NCI-H345 treated with DMSO at 0.1 percent for 48 hours (cell line): Measurements from ENCODE around the gene ELMO2.

Experiments used
- DNase-seq: peaks from one replicate; lab custom pipeline; 2025; ENCODE audit not compliant: unreplicated experiment; lab: John Stamatoyannopoulos, UW

ELMO2 gene

DNA sequence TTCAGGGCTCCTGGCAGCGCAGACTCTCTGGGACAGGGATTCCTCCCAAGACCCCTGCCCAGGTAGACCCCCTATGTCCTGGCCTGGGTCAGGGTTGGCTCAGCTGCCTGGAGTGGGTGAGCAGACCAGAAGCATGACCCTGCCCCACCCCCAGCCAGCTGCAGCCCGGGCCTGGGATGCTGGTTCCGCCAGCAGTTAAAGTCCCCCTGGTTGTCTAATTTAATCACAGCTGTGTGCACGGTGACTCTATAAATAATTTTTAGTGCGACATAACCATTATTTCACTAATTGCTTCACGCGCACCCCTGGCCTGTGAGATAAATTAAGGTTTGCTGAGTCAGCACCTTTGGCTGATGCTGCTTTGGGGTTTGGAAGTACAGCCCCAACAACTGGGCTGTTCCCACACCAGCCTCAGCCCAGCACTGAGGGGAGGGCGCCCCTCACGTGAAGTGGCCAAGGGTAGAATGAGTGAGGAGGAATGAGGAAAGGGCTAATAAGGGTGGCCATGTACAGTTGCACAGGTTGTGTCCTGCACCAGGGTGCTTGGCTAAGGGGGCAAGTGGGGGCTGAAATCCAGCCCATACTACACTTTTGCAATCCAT is 72.0 kb downstream of the ELMO2 start:
- DNase-seq, result no peak

DNA sequence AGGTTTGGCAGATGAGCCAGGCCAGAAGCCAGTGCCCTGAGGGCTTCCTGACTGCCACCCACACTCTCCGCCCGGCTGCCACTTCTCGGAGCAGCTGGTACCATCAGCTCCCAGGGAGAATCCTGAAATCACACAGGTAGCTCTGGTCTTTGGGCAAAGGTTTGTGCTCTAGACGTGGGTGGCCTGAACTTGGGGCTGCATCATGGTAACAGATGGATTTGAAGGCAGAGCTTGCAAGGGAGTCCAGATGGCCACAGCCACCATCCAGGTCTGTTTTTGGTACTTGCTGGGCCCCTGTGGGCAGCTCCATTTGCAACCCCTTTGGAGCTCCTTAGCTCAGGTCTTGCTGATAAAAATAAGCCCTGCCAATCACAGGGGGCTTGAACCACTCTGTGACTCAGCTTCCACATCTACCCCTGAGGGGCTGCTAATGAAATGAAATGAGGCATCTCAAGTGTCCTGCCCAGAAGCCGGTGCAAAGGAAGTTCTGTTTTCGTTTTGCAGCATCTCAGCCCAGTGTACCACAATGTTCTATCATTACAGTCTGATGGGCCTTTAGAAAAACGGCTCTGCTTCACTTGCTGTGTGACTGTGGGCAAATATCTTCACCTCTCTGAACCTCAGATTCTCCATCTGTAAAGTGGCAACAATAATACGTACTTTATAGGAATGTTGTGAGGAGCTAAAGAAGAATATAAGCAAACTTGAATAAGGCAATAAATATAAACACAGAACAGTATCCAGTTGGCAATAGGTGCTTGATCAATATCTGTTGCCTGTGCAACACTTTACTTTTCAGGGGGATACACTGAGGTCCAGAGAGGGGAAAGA is 73.0 kb downstream of the ELMO2 start:
- DNase-seq, result no peak

DNA sequence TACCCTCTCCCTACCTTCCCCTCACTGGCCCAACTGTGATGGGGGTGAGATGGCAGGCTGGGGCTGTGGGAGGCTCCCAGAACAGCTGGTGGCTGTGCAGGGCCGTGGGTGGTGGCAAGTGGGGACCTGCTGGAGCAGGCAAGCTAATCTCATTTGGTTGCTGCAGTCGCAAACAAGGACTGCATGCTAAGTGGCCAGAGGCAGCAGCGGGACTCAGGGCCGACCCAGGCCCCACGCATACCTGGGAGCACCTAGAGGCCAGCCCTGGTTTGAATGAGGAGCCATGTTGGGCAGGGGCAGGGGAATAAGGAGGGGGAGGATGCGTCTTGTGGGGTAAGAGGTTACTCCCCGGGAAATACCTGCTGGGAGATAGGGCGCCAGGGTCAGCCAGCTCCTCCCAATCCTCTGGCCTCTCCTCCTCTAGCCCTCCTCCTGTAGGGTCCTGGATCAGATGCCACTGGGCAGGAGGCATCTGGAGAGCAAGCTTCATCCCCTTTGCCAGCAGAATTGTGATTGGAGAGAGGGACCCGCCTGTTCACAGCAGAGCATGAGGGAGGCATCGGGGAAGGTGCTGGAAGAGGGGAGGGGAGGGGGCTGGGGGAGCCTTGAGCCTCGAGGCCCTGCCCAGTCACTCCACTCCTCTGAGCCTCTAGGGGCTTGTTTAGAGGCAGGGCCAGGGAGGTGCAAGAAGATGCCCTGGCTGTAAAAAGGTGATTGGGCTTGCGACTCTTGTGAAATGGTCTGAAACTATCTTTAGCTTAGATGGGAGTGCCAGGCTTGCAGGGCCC is 73.8 kb downstream of the ELMO2 start:
- DNase-seq, result no peak

DNA sequence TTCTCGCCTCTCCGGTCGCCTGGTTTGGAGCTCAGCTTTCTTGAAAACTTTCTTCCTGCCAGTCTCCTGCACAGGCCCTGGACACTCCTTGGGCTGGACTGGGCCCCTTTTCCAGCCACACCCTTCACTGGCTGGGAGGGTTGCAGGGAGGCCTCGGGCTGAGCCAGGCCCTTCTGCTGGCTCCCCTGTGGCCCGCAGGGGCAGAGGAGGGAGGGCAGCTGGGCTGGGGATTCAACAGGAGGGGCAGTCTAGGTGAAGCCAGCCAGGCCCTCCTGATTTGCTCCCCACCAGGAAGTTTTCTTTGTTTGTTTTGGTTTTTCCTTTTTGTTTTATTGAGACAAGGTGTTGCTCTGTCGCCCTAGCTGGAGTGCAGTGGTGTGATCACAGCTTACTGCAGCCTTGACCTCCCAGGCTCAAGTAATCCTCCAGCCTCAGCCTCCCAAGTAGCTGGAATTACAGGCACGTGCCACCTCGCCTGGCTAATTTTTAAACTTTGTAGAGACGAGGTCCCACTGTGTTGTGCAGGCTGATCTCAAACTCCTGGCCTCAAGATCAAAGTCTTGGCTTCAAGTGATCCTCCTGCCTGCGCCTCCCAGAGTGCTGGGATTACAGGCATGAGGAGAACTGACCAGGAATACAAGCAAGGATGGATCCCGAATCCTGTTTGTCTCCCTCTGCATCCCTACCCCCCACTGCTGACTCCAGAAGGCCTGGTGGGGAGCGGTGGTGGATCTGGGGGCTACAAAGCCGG is 74.6 kb downstream of the ELMO2 start:
- no peak for DNase-seq

DNA sequence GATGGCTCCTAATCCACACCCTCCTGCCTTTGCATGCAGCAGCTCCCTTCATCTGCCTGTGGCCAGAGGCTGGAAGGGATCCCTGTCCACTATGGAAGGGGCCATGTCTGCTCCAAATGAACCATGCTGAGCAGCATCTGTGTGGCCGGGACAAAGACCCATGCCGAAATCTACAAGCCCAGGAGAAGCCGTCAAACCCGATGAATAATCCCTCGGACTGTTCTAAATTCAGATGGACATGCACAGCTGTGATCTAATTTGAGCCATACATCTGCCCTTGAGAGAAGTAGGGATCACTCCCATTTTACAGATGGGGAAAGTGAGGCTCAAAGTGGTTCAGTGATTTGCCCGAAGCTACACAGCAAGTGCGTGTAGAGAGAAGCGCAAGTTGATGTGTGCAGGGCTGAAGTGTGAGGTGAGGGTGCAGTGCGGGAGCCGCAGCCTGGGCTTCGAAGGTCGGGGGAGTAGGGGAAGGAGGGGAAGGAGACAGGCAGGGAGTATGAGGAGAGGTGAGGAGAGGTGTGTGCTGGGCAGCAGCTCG is 75.5 kb downstream of the ELMO2 start:
- no peak for DNase-seq

DNA sequence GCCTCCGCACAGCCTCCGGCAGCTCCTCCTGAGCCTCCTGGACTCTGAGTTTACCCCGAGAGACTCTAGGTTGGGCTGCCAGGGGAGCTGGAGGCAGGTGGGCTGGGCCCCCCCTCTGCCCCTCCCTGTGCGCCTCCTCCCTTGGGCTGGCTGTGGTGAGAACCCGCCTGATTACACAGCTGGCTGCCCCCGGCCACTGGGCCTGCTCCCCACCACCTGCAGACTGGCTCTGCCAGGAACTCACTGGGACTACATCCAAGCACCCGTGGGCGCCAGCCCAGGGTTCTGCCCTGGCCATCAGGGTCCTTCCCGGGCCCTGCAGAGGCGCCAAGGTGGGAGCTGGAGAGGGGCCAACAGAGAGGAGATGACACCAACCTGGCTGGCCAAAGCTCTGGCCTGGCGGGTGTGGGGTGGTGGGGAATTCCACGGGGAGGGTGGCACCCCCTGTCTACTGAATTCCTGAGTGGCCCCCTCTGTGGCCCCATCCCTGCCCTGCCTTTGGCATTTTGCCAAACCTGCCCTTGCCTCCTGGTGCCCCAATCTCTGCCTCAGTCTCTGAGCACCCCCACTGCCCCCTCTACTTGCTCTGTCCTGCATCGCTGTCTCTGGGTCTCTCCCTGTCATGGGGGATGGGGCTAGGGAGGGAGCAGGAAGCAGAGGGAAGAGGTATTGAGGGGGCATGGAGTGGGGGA is 76.2 kb downstream of the ELMO2 start:
- DNase-seq, result no peak

DNA sequence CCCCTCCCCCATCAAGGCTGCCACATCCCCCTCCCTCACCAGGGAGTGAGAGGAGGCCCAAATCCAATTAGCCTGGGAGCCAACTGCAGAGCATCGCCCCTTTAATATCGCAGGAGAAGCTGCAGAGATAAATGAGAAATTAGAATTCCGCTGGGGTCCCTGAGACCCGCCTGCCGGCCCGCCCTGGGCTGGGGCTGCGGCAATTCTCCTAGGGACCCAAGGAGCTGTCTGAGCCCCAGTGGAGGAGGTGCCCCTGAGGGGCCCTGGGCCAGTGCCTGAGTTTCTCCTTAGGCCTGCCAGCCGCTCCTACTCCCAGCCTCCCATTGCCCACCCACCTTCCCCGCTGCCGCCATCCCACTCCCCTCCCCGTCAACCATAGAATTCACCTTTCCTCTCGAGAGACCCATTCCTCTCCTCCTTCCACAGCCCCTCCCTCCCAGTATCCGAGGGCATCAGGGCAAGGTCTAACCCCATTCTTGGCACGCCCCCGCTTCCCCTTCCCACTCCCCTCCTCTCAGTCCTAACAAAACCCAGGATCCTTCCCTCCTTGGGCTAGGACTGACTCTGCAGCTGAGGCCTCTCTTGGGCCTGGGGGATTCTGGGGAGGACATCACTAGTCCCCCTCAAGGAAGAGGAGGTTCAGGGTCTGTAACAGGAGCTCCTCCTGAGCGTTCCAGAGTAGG is 78.1 kb downstream of the ELMO2 start:
- DNase-seq, result no peak

DNA sequence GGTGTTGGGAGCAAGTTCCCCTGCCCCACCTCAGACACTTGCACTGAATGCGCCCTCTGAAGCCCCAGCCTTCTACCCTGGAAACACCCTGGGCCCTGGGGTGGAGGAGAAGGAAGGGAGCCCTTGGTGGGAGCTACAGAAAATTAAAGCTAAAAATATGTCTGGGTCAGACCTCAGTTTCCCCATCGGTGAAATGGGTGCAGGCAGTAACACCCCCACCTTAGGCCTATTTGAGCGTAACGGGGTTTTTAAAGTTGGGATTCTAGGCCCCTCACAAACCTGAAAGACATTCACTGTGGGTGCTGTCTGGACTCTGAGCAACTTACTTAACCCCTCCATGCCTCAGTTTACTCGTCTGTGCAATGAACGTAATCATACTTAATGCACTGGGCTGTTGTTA is 78.9 kb downstream of the ELMO2 start:
- DNase-seq, result no peak

DNA sequence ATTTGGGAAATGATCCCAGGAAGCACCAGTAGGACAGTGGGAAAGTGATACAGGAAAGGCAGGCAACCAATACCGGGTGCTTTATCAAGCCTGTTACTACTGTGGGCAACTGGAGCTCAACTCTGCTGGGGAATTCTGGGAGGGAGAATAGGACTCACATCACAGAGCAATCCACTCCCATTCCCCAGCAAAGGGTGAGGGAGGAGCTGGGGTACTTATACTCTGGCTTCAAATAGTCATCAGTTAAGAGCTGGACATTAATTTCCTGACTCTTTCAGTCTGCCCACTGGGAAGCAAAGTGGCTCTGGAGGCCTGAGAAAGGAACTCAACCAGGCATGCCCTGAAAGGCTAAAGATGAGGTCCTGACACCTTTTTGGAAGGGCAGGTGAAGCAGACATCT is 80.6 kb downstream of the ELMO2 start:
- DNase-seq, result no peak

DNA sequence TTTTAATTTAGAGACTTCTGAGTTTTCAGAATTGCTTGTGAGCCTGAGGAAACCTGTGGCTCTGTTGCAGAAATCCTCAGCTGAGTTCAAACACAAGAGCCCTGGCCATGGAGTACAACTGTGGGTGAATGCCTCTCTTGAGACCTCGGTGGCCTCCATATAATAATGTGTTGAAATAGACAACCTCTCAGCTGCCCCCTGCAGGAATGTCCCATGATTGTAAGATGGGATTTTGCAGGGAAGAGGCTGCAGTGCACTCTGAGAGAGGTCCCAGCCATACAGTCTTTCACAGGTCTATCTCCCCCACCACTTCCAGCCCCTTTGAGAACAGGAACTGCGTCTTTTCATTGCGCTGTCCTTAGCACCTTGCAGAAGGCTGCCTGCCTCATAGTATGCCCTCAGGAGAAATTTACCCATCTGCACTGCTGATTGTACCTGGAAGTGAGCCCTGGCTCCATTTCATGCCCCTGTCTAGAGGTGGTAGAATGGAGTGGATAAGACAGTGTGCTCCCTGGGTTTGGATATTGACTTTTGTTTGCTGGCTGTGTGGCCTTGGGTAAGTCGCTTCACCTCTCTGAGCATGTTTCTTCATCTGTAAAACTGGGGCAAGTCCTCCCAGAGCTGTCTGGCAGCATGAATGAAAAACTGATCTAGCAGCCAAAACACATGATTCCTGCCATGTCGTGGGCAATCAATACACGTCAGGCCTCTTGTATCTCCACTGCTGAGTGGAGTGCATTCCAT is 81.3 kb downstream of the ELMO2 start:
- peak; percentile 31 for DNase-seq

DNA sequence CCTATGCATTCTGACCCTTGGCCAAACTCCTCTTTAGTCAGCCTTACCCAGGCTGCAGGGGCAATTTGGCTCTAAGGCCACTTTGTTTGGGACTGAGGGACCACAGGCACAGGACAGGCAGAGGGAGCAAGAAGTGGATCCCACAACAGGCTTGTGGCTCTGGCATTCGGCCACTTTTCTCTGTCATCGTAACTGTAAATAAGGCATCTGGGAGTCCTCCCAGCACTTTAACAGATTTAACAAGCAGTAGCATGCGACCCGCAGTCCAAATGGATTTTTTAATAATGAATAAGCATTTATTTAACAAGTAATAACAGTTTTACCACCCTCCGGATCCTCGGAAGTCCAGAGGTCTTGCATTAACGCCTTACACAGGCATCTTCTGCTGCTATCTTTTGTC is 82.0 kb downstream of the ELMO2 start:
- DNase-seq, result no peak

DNA sequence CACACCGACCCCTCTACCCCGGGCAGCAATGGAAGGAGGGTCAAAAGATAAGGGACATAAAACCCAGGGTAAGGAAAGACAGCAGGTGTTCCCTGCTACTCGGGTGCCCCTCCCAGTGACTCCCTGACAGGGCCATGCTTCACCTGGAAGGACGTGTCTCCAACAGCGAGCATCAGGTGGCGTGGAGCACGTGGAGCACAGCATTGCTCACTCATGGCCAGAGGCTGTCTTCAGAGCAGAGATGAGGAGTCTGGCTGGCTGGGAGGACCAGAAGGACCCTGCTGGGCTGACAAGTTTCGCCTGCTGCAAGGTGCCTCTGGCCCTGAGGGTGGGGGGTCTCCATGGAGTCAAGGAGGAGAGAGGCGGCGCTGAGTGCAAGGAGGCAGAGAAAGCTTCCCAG is 82.9 kb downstream of the ELMO2 start:
- DNase-seq, result no peak

DNA sequence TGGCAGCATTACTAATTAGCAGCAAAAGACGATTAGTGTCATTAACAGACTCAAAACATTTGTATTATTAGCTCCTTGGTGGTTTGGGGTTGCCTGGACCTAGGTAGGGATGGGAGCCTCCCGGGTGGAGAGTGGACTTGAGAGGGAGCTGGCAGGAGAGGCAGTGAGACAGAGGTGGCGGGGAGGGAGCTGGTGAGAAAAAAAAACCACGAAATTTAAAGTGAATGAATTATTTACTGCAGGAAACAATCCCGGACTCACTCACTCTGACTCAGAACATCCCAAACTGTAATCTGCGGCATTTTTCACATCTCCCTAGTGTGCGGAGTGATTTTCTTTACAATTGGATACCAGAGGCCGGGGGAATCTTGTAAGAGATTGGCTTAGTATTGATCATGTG is 83.8 kb downstream of the ELMO2 start:
- no peak for DNase-seq

DNA sequence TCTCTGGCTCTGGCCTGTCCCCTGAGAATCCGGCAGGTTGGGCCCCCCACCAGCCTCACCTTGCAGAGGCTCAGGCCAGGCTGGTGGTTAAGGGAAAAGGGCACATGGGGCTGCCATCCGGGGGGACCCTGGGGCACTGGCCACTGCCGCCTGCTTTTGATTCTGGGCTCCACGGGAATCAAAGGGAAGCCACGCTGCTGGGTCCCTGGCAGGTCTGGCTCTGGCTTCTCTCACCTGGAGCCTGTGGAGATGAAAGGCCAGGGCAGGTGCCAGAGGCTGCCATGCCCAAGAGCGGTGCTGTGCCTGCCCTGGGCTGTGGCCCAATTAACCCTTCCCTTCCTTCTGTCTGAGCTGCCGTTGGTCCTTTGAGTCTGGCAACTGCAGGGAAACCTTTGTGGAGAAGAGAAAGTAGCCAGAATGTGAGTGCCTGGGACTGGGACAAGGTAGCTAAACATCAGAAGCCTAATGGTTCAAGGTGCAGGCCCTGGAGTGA is 88.7 kb downstream of the ELMO2 start:
- no peak for DNase-seq

DNA sequence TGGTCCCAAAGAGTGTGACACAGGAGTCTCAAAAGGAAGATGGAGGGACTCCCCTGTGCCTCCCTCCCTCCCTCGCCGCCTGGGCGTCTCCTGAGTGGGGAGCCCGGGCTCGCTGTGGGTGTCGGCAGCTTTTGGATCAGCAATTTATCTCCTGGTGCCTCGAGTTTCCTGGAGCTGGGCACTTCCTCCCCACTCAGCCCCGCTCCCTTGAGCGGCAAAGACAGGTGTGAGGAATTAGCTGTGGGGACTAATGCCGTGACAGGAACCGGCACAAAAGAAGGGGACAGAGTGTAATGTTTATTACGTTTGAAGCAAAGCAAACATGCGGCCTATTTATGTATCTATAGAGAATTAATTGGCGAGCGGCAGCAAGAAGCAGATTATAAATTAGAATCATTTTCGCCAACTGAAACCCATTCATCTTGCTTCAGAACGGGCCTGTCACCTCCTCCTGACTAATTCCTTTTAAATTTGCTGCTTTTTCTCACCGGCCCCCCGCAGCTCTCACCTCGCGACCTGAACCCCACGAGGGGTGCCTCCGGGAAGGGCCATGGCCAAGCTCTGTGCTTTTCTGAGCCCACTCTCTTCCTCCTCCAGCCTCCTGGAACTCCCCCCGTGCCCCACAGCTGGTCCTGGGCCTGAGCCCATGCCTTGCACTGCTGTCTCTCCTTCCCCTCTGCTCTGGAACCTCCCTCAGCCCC is 89.3 kb downstream of the ELMO2 start:
- no peak for DNase-seq
